ENCODE results near the gene CX3CR1.

The CX3CR1 gene

DNA sequence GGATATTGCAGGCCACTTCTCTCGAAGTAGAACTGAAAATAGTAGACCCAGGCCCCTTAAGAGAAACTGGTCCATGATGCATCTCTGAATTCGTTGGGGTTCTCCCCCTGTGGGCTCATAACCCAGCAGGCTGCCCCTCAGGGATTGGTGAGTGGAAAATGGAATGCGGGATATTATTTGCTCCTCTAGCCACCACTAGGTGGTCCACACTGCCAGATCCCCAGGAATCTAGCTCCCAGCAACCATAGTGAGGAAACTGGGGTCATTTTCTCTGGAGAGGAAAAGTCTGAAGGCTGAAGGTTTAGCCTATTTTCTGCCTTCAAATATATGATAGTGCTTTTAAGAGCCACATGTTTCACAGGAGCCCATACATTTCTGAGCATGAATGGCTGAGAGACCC lies 6.7 kb downstream of the CX3CR1 start:
- ChIA-PET POLR2A (no interaction called here), CTCF (interaction anchor here (1.5 kb wide), 1 partner anchor 83 kb away, joined by 6 read pairs; no protein-coding TSS in a partner anchor)
- TF ChIP-seq, protein P1, sequence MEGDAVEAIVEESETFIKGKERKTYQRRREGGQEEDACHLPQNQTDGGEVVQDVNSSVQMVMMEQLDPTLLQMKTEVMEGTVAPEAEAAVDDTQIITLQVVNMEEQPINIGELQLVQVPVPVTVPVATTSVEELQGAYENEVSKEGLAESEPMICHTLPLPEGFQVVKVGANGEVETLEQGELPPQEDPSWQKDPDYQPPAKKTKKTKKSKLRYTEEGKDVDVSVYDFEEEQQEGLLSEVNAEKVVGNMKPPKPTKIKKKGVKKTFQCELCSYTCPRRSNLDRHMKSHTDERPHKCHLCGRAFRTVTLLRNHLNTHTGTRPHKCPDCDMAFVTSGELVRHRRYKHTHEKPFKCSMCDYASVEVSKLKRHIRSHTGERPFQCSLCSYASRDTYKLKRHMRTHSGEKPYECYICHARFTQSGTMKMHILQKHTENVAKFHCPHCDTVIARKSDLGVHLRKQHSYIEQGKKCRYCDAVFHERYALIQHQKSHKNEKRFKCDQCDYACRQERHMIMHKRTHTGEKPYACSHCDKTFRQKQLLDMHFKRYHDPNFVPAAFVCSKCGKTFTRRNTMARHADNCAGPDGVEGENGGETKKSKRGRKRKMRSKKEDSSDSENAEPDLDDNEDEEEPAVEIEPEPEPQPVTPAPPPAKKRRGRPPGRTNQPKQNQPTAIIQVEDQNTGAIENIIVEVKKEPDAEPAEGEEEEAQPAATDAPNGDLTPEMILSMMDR (IDR thresholded peaks at IDR 0.05; ENCODE audit: insufficient read depth, low read length, missing control alignments), result no peak
- H3K4me3 ChIP-seq (ENCODE audit: low read depth, low read length), result no peak overlapping the region
- no peak for DNase-seq (ENCODE audit: low read depth, low spot score)

DNA sequence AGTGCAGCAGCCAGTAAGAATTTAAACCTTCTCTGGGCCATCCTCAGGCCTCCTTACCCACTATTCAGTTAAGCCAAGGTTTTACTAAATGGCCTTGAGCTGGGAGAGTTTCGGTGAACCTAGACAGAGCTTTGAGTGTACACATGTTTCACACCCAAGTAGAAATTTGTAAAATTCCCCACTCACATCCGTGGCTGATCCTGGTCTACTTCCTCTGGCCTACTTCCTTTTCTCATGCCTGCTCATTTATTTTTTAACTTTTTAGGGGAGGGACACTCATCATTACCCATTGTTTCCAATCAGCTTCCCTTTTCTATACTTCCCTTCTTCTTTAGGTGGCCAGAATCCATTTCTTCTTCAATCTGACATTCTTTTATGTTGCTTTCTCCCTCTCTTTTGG lies 7.6 kb downstream of the CX3CR1 start:
- DNase-seq (ENCODE audit: low read depth, low spot score), result no peak
- H3K4me3 ChIP-seq (ENCODE audit: low read depth, low read length), result no peak overlapping the region
- CTCF ChIA-PET, result interaction anchor here (1.2 to 5.3 kb wide), 3 partner anchors 18 to 145 kb away, joined by 3 to 58 read pairs (median 8); no protein-coding TSS in a partner anchor
- POLR2A ChIA-PET, result no interaction called here
- TF ChIP-seq, protein P1 (IDR thresholded peaks at IDR 0.05; ENCODE audit: insufficient read depth, low read length, missing control alignments), result no peak

GRCh38 chr3:39271363-39271914 lies 8.4 kb downstream of the CX3CR1 start:
- H3K4me3 ChIP-seq (ENCODE audit: low read depth, low read length), result no peak overlapping the region
- TF ChIP-seq, protein P1 (IDR thresholded peaks at IDR 0.05; ENCODE audit: insufficient read depth, low read length, missing control alignments), result no peak
- ChIA-PET CTCF (interaction anchor here (0.7 to 5.3 kb wide), 5 partner anchors 9 to 145 kb away, joined by 3 to 58 read pairs (median 7); no protein-coding TSS in a partner anchor), POLR2A (no interaction called here)
- no peak for DNase-seq (ENCODE audit: low read depth, low spot score)

DNA sequence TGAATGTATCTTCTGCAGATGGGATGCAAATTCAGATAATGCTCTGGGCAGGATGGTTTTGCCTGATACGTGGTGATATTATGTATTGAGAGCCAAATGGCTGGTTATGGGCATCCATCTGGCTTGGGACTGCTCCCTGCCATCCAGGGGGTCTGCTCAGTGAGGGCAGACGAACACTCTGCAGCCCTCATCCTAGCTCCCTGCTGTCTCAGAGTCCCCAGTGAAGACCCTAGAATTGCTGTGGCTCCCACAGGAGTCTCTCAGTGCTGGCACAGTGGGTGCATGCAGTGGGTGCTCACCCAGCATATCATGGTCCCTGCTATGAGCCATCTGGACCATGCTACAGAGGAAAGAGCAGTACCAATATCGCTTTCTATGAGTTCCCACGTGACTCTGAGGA lies 10.3 kb downstream of the CX3CR1 start:
- ChIA-PET CTCF (interaction anchor here (1.0 to 5.3 kb wide), 6 partner anchors 7 to 162 kb away, joined by 3 to 58 read pairs (median 5); partner anchors contain the start of genes GORASP1 and TTC21A), POLR2A (no interaction called here)
- TF ChIP-seq, protein P1 (IDR thresholded peaks at IDR 0.05; ENCODE audit: insufficient read depth, low read length, missing control alignments), result no peak
- H3K4me3 ChIP-seq (ENCODE audit: low read depth, low read length), result no peak overlapping the region
- no peak for DNase-seq (ENCODE audit: low read depth, low spot score)

GRCh38 chr3:39268549-39268900 lies 11.3 kb downstream of the CX3CR1 start:
- TF ChIP-seq, protein P1 (IDR thresholded peaks at IDR 0.05; ENCODE audit: insufficient read depth, low read length, missing control alignments), result no peak
- DNase-seq (ENCODE audit: low read depth, low spot score), result no peak
- ChIA-PET CTCF (interaction anchor here (5.3 kb wide), 1 partner anchor 22 kb away, joined by 58 read pairs; no protein-coding TSS in a partner anchor), POLR2A (no interaction called here)
- no peak overlapping the region for H3K4me3 ChIP-seq (ENCODE audit: low read depth, low read length)

DNA sequence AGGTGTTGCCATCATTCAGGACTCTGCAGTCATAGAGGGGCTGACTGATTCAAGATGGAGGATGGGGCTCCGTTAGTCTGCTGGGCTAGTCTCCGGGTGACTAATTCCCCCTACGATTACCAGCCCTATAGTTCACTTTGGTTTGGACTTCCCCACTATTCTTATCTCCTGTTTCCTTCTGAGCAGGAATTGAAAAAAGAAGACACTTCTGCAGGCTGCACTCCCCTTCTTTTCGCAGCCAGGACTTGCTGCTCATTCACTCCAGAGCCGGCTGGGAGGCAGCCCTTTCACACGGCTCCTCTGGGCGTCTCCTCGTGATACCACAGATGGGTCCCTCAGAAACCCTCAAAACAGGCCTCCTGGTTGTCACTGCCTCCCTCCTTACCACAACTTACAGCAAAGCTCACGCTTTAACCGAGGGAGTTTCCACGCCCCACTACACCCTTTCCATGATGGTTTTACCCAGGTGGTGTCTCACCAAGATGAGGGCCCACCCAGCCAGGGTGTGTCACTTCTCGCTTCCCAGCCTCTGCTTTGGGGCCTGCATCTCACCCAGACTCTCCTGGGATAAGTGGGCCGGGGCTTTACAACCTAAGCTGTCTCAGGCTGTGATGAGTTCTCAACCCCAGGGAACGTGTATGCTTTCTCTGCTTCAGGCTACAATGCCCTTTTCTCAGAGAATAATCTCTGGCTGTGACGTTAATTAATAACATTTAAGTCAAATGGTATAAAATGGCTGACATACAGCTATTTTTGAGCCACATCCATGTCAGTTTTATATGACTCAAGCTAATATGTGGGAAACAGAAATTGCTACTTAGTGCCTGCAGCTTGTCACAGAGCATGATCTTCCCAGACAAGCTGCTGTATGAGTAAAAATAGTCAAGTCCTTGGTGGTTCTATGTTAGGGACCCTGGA lies 11.9 kb downstream of the CX3CR1 start:
- DNase-seq (ENCODE audit: low read depth, low spot score), result no peak
- TF ChIP-seq, protein P1 (IDR thresholded peaks at IDR 0.05; ENCODE audit: insufficient read depth, low read length, missing control alignments), result no peak
- CTCF ChIA-PET, result interaction anchor here (5.3 kb wide), 1 partner anchor 22 kb away, joined by 58 read pairs; no protein-coding TSS in a partner anchor

More for the DNA sequence above, 11.9 kb downstream of the CX3CR1 start:
- POLR2A ChIA-PET, result no interaction called here
- H3K4me3 ChIP-seq (ENCODE audit: low read depth, low read length), result no peak overlapping the region

Measured in AG04449 (cell line).